Nucleus accumbens (tissue), 56 donors: ENCODE results near the gene ESRRA.

Experiments used
- DNase-seq, 56 donors: peaks; one replicate each; lab custom pipeline; 2025; lab: John Stamatoyannopoulos, UW

The ESRRA gene

GRCh38 chr11:64305075-64305690 lies at the start of gene ESRRA:
TSS of gene ESRRA (plus strand) at chr11:64305524. CDS start at chr11:64307180, 1,656 bp downstream.
- peak; percentile 82 to 100 (median 99) for DNase-seq

- no peak for DNase-seq
Measured at GRCh38 chr11:64256300-64256699, 49.0 kb upstream of the ESRRA start.

- DNase-seq: no peak
Measured at GRCh38 chr11:64258356-64258755, 47.0 kb upstream of the ESRRA start.

GRCh38 chr11:64258946-64259532 lies 46.3 kb upstream of the ESRRA start:
- no peak for DNase-seq

GRCh38 chr11:64259533-64260067 lies 45.7 kb upstream of the ESRRA start:
- no peak for DNase-seq

GRCh38 chr11:64260147-64260708 lies 45.1 kb upstream of the ESRRA start:
- no peak for DNase-seq

GRCh38 chr11:64261556-64262080 lies 43.7 kb upstream of the ESRRA start:
- DNase-seq: no peak

- no peak for DNase-seq
Measured at GRCh38 chr11:64262271-64263002, 42.9 kb upstream of the ESRRA start.

GRCh38 chr11:64263021-64263946 lies 42.0 kb upstream of the ESRRA start:
- DNase-seq: no peak

GRCh38 chr11:64263947-64264317 lies 41.4 kb upstream of the ESRRA start:
- DNase-seq: no peak

- no peak for DNase-seq
Measured at GRCh38 chr11:64264371-64264852, 40.9 kb upstream of the ESRRA start.

- DNase-seq: no peak
Measured at GRCh38 chr11:64265176-64266160, 39.9 kb upstream of the ESRRA start.

GRCh38 chr11:64266339-64266738 lies 39.0 kb upstream of the ESRRA start:
- no peak for DNase-seq

GRCh38 chr11:64267207-64267945 lies 37.9 kb upstream of the ESRRA start:
- no peak for DNase-seq

GRCh38 chr11:64268025-64268892 lies 37.1 kb upstream of the ESRRA start:
- peak in 3 of 56 donors; percentile 19 to 41 (median 33) for DNase-seq

- peak in 11 of 56 donors; percentile 32 to 73 (median 64) for DNase-seq
Measured at GRCh38 chr11:64268893-64269539, 36.3 kb upstream of the ESRRA start.
